OCI-LY3 (cell line): Measurements from ENCODE around the gene ANKRD37.

Experiments
- CTCF ChIP-seq: fragments of 200-600, 300-600 bp; sonication (generic); IDR thresholded peaks from 2 replicates; pipeline ENCODE4 v1.5.1; 2014; ENCODE audit warnings: antibody characterized with exemption, low read length, low read depth
- EZH2phosphoT487 ChIP-seq: fragments of 200-600 bp; shearing (Covaris generic); IDR thresholded peaks from 2 replicates; pipeline ENCODE4 v1.6.1; 2018; ENCODE audit warnings: antibody characterized with exemption, mixed run types, low read depth

- TF ChIP-seq CTCF (no peak), EZH2phosphoT487 (no peak)
Observed at GRCh38 chr4:185364886-185365285, 31.8 kb upstream of the ANKRD37 start.
